ENCODE measurements around the gene HS6ST2. TPM values are rescaled to one million over a fixed set of nuclear protein-coding genes. Genes with fewer than 3 reads are reported as not detected.

Gene HS6ST2
- total RNA-seq, 1 donor from 2014 or later = 1.1 TPM

- H3K9me3 Mint-ChIP-seq (ENCODE audit: unreplicated experiment) = no peaks in the 10 kb centered on the region
- H3K27ac Mint-ChIP-seq (ENCODE audit: unreplicated experiment) = no peak overlapping the region
- H3K4me1 Mint-ChIP-seq (ENCODE audit: unreplicated experiment) = peaks cover 6% of the 10 kb centered on the region
- DNase-seq (ENCODE audit: low spot score) = no peak
- no peaks in the 10 kb centered on the region for H3K27me3 Mint-ChIP-seq (ENCODE audit: unreplicated experiment)
- TF ChIP-seq CTCF (IDR thresholded peaks at IDR 0.05; ENCODE audit: unreplicated experiment) = no peak
- H3K4me3 Mint-ChIP-seq (ENCODE audit: unreplicated experiment) = no peak overlapping the region
- H3K36me3 Mint-ChIP-seq (ENCODE audit: low read depth, unreplicated experiment) = no peaks in the 10 kb centered on the region
These were observed 98.2 kb downstream of the HS6ST2 start for GRCh38 chrX:132860200-132860599.

- Mint-ChIP-seq H3K4me3 (ENCODE audit: unreplicated experiment) (no peak overlapping the region), H3K4me1 (ENCODE audit: unreplicated experiment) (peaks cover 6% of the 10 kb centered on the region), H3K27me3 (ENCODE audit: unreplicated experiment) (no peaks in the 10 kb centered on the region), H3K36me3 (ENCODE audit: low read depth, unreplicated experiment) (no peaks in the 10 kb centered on the region), H3K9me3 (ENCODE audit: unreplicated experiment) (no peaks in the 10 kb centered on the region), H3K27ac (ENCODE audit: unreplicated experiment) (no peak overlapping the region)
- no peak for TF ChIP-seq CTCF (IDR thresholded peaks at IDR 0.05; ENCODE audit: unreplicated experiment)
- DNase-seq (ENCODE audit: low spot score) = no peak
These were observed 100.4 kb downstream of the HS6ST2 start for GRCh38 chrX:132858018-132858417.

GRCh38 chrX:132855780-132856341 is 102.6 kb downstream of the HS6ST2 start:
- Mint-ChIP-seq H3K27me3 (ENCODE audit: unreplicated experiment) (no peaks in the 10 kb centered on the region), H3K4me1 (ENCODE audit: unreplicated experiment) (peaks cover 6% of the 10 kb centered on the region), H3K4me3 (ENCODE audit: unreplicated experiment) (no peak overlapping the region), H3K36me3 (ENCODE audit: low read depth, unreplicated experiment) (no peaks in the 10 kb centered on the region), H3K9me3 (ENCODE audit: unreplicated experiment) (no peaks in the 10 kb centered on the region), H3K27ac (ENCODE audit: unreplicated experiment) (no peak overlapping the region)
- no peak for DNase-seq (ENCODE audit: low spot score)
- no peak for TF ChIP-seq CTCF (IDR thresholded peaks at IDR 0.05; ENCODE audit: unreplicated experiment)

- DNase-seq (ENCODE audit: low spot score) = no peak
- H3K27ac Mint-ChIP-seq (ENCODE audit: unreplicated experiment) = no peak overlapping the region
- TF ChIP-seq CTCF (IDR thresholded peaks at IDR 0.05; ENCODE audit: unreplicated experiment) = no peak
- H3K9me3 Mint-ChIP-seq (ENCODE audit: unreplicated experiment) = no peaks in the 10 kb centered on the region
- H3K36me3 Mint-ChIP-seq (ENCODE audit: low read depth, unreplicated experiment) = no peaks in the 10 kb centered on the region
- H3K4me3 Mint-ChIP-seq (ENCODE audit: unreplicated experiment) = no peak overlapping the region
- no peaks in the 10 kb centered on the region for H3K27me3 Mint-ChIP-seq (ENCODE audit: unreplicated experiment)
- H3K4me1 Mint-ChIP-seq (ENCODE audit: unreplicated experiment) = no peaks in the 10 kb centered on the region
These were observed 105.4 kb downstream of the HS6ST2 start for GRCh38 chrX:132853040-132853439.

- H3K27me3 Mint-ChIP-seq (ENCODE audit: unreplicated experiment) = no peaks in the 10 kb centered on the region
- no peaks in the 10 kb centered on the region for H3K36me3 Mint-ChIP-seq (ENCODE audit: low read depth, unreplicated experiment)
- DNase-seq (ENCODE audit: low spot score) = no peak
- no peak overlapping the region for H3K4me3 Mint-ChIP-seq (ENCODE audit: unreplicated experiment)
- no peak overlapping the region for H3K27ac Mint-ChIP-seq (ENCODE audit: unreplicated experiment)
- no peaks in the 10 kb centered on the region for H3K9me3 Mint-ChIP-seq (ENCODE audit: unreplicated experiment)
- no peaks in the 10 kb centered on the region for H3K4me1 Mint-ChIP-seq (ENCODE audit: unreplicated experiment)
- no peak for TF ChIP-seq CTCF (IDR thresholded peaks at IDR 0.05; ENCODE audit: unreplicated experiment)
These were observed 110.0 kb downstream of the HS6ST2 start for GRCh38 chrX:132848296-132848970.

Data from endothelial cell (in vitro differentiated cells).